ENCODE data around the gene ETV7. TPM values are rescaled to one million over a fixed set of nuclear protein-coding genes. Genes with fewer than 3 reads are reported as not detected.

The ETV7 gene
- total RNA-seq, 2 experiments from 2014 or later, result 0.33 to 0.73 TPM

DNA sequence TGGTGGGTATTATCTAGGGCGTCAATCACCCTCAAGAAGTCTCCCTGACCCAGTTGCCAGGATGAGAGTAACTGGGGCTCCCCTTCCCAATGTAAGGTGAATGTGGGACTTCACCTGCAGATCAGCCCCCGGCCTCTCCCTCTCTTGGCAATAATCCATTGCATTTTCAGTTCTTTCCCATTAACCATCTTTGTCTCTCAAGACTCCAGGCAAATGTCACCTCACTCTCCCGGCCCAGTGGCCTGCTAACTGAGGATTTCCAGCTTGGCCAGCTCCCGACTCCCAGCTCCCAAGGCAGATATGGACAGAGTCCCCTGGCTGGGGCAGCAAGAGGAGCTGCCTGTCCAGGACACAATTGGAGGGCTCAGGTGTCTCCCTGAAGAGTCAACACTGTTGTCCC is 7.3 kb downstream of the ETV7 start:
- H3K4me1 ChIP-seq (ENCODE audit: insufficient read depth, low read length), result no peaks in the 10 kb centered on the region
- intact Hi-C loops (cut with DNase I, micrococcal nuclease), result no loop called here
- H3K27ac Mint-ChIP-seq, result no peak overlapping the region
- no peak overlapping the region for H3K27ac ChIP-seq (ENCODE audit: low read depth in 1 of 2, low read length in 2 of 2)
- ChIA-PET POLR2A (no interaction called here), CTCF (interaction anchor here (0.8 kb wide), 1 partner anchor 8 kb away, joined by 4 read pairs; no protein-coding TSS in a partner anchor)
- H3K36me3 Mint-ChIP-seq (ENCODE audit: low read depth), result no peaks in the 10 kb centered on the region
- TF ChIP-seq, protein P1, sequence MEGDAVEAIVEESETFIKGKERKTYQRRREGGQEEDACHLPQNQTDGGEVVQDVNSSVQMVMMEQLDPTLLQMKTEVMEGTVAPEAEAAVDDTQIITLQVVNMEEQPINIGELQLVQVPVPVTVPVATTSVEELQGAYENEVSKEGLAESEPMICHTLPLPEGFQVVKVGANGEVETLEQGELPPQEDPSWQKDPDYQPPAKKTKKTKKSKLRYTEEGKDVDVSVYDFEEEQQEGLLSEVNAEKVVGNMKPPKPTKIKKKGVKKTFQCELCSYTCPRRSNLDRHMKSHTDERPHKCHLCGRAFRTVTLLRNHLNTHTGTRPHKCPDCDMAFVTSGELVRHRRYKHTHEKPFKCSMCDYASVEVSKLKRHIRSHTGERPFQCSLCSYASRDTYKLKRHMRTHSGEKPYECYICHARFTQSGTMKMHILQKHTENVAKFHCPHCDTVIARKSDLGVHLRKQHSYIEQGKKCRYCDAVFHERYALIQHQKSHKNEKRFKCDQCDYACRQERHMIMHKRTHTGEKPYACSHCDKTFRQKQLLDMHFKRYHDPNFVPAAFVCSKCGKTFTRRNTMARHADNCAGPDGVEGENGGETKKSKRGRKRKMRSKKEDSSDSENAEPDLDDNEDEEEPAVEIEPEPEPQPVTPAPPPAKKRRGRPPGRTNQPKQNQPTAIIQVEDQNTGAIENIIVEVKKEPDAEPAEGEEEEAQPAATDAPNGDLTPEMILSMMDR (IDR thresholded peaks at IDR 0.05), result no peak
- H3K9me3 Mint-ChIP-seq, result no peaks in the 10 kb centered on the region
- no peaks in the 10 kb centered on the region for H3K4me1 Mint-ChIP-seq (ENCODE audit: low read depth)
- H3K36me3 ChIP-seq (ENCODE audit: insufficient read depth, low read length), result no peaks in the 10 kb centered on the region
- H3K27me3 ChIP-seq (ENCODE audit: control insufficient read depth in 1 of 2, insufficient read depth in 2 of 2, low read length in 2 of 2), result no peaks in the 10 kb centered on the region
- H3K4me3 ChIP-seq (ENCODE audit: low read length), result no peak overlapping the region
- ATAC-seq (ENCODE audit: poor library complexity) (no peak), DNase-seq (no peak)
- no peaks in the 10 kb centered on the region for H3K9me3 ChIP-seq (ENCODE audit: control insufficient read depth in 1 of 2, insufficient read depth in 1 of 2, low read length in 2 of 2)
- no peak overlapping the region for H3K4me3 Mint-ChIP-seq
- no peaks in the 10 kb centered on the region for H3K27me3 Mint-ChIP-seq

DNA sequence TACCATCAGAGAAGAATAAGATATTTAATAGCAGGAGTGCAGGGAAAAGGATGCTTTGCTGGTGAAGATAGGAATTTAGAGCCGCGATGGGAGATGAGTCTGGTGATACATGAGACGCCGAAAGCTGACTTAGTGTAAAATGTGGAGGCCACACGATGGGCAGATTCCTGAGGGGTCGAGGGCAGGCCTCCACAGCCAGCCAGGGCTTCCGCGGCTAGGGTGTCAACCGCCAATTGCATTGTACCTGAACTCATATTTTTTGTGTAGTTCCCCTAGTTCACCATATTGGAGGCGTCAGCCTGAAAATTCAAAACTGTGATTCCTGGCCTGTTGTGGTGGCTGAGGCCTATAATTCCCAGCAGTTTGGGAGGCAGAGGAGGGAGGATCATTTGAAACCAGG is 8.5 kb downstream of the ETV7 start:
- Histone ChIP-seq H3K36me3 (ENCODE audit: insufficient read depth, low read length) (no peaks in the 10 kb centered on the region), H3K27me3 (ENCODE audit: control insufficient read depth in 1 of 2, insufficient read depth in 2 of 2, low read length in 2 of 2) (no peaks in the 10 kb centered on the region), H3K27ac (ENCODE audit: low read depth in 1 of 2, low read length in 2 of 2) (no peak overlapping the region), H3K4me1 (ENCODE audit: insufficient read depth, low read length) (no peaks in the 10 kb centered on the region), H3K4me3 (ENCODE audit: low read length) (no peak overlapping the region), H3K9me3 (ENCODE audit: control insufficient read depth in 1 of 2, insufficient read depth in 1 of 2, low read length in 2 of 2) (no peaks in the 10 kb centered on the region)
- Mint-ChIP-seq H3K4me1 (ENCODE audit: low read depth) (no peaks in the 10 kb centered on the region), H3K36me3 (ENCODE audit: low read depth) (no peaks in the 10 kb centered on the region), H3K27ac (no peak overlapping the region), H3K9me3 (no peaks in the 10 kb centered on the region), H3K27me3 (no peaks in the 10 kb centered on the region), H3K4me3 (no peak overlapping the region)
- TF ChIP-seq, protein P1 (IDR thresholded peaks at IDR 0.05), result no peak
- ChIA-PET POLR2A (no interaction called here), CTCF (no interaction called here)
- intact Hi-C loops (cut with DNase I, micrococcal nuclease), result no loop called here
- ATAC-seq (ENCODE audit: poor library complexity), result no peak
- no peak for DNase-seq

GRCh38 chr6:36378243-36378920 is 9.1 kb downstream of the ETV7 start:
- Mint-ChIP-seq H3K27ac (no peak overlapping the region), H3K36me3 (ENCODE audit: low read depth) (no peaks in the 10 kb centered on the region), H3K9me3 (no peaks in the 10 kb centered on the region), H3K4me1 (ENCODE audit: low read depth) (no peaks in the 10 kb centered on the region), H3K4me3 (no peak overlapping the region), H3K27me3 (no peaks in the 10 kb centered on the region)
- ChIA-PET CTCF (no interaction called here), POLR2A (no interaction called here)
- H3K9me3 ChIP-seq (ENCODE audit: control insufficient read depth in 1 of 2, insufficient read depth in 1 of 2, low read length in 2 of 2), result no peaks in the 10 kb centered on the region
- ATAC-seq (ENCODE audit: poor library complexity) (no peak), DNase-seq (no peak)
- TF ChIP-seq, protein P1 (IDR thresholded peaks at IDR 0.05), result no peak
- H3K4me1 ChIP-seq (ENCODE audit: insufficient read depth, low read length), result no peaks in the 10 kb centered on the region
- H3K36me3 ChIP-seq (ENCODE audit: insufficient read depth, low read length), result no peaks in the 10 kb centered on the region
- no peak overlapping the region for H3K4me3 ChIP-seq (ENCODE audit: low read length)
- H3K27me3 ChIP-seq (ENCODE audit: control insufficient read depth in 1 of 2, insufficient read depth in 2 of 2, low read length in 2 of 2), result no peaks in the 10 kb centered on the region
- H3K27ac ChIP-seq (ENCODE audit: low read depth in 1 of 2, low read length in 2 of 2), result no peak overlapping the region
- intact Hi-C loops (cut with DNase I, micrococcal nuclease), result no loop called here
